Measurements from ENCODE around the gene METTL24. TPM values are rescaled to one million over a fixed set of nuclear protein-coding genes. Genes with fewer than 3 reads are reported as not detected.

Gene METTL24
- total RNA-seq, 1 experiment from 2014 or later, result 0.61 TPM

- H3K23me2 ChIP-seq (ENCODE audit: insufficient read length, low read depth, low read length, poor library complexity, severe bottlenecking), result no peaks in the 10 kb centered on the region
- H2AFZ ChIP-seq (ENCODE audit: low read length), result no peak overlapping the region
- no peaks in the 10 kb centered on the region; the same call in 1 of the 2 replicates for H3K4me1 ChIP-seq (ENCODE audit: insufficient read depth, low read length)
- Mint-ChIP-seq H3K36me3 (ENCODE audit: insufficient read depth in 1 of 3, low read depth in 3 of 3) (no peaks in the 10 kb centered on the region), H3K27me3 (ENCODE audit: low read depth) (peaks cover 8% of the 10 kb centered on the region), H3K4me3 (no peak overlapping the region), H3K27ac (no peak overlapping the region), H3K9me3 (no peaks in the 10 kb centered on the region), H3K4me1 (peaks cover 40 to 56% of the 10 kb centered on the region in 2 experiments)
- H3K18ac ChIP-seq (ENCODE audit: insufficient read length, low read depth, low read length), result no peak overlapping the region
- H4K91ac ChIP-seq (ENCODE audit: insufficient read length, low read depth, low read length), result no peak overlapping the region
- H2BK12ac ChIP-seq (ENCODE audit: insufficient read length, low read depth, low read length), result no peak overlapping the region
- no peak overlapping the region for H2AK5ac ChIP-seq (ENCODE audit: insufficient read length, low read length)
- H2BK15ac ChIP-seq (ENCODE audit: low read depth, low read length), result no peak overlapping the region
- no peak overlapping the region for H2BK120ac ChIP-seq (ENCODE audit: low read depth, low read length, poor library complexity, severe bottlenecking)
- no peak overlapping the region for H3K4me2 ChIP-seq (ENCODE audit: insufficient read depth, insufficient read length, low read length)
- no peak overlapping the region for H4K8ac ChIP-seq (replicated peaks; ENCODE audit: insufficient read length, low read depth, low read length)
- no peak overlapping the region for H3K14ac ChIP-seq (ENCODE audit: insufficient read depth, low read length)
- H2BK20ac ChIP-seq (ENCODE audit: low read depth, low read length, poor library complexity, severe bottlenecking), result no peak overlapping the region
- H3K23ac ChIP-seq (ENCODE audit: insufficient read length, low read depth, low read length), result no peak overlapping the region
- no peak for TF ChIP-seq CTCF (conservative IDR thresholded peaks at IDR 0.05)
- no peaks in the 10 kb centered on the region for H3K27me3 ChIP-seq (ENCODE audit: insufficient read depth, low read length)
- H3K56ac ChIP-seq (ENCODE audit: insufficient read length, low read depth, low read length), result no peak overlapping the region
- no peak overlapping the region for H3K9ac ChIP-seq (ENCODE audit: extremely low read depth, insufficient read length, low read length)
- no peaks in the 10 kb centered on the region for H4K20me1 ChIP-seq (ENCODE audit: control insufficient read depth, insufficient read depth, insufficient read length)
- no peak overlapping the region for H3K4ac ChIP-seq (ENCODE audit: low read depth, low read length)
- no peak for DNase-seq
- H2BK5ac ChIP-seq (ENCODE audit: insufficient read length, low read length), result no peak overlapping the region
- no peaks in the 10 kb centered on the region for H3K79me1 ChIP-seq (ENCODE audit: insufficient read depth, low read depth, low read length, poor library complexity, severe bottlenecking)
- H4K5ac ChIP-seq (ENCODE audit: insufficient read length, low read depth, low read length), result no peak overlapping the region
- H3K27ac ChIP-seq (ENCODE audit: insufficient read length, low read depth, low read length), result no peak overlapping the region
- H3K79me2 ChIP-seq (ENCODE audit: insufficient read depth, low read length), result no peaks in the 10 kb centered on the region
- no peak overlapping the region for H3T11ph ChIP-seq (ENCODE audit: low read length)
- H3K9me3 ChIP-seq (ENCODE audit: control insufficient read depth, low read depth, low read length), result no peaks in the 10 kb centered on the region
Observed at GRCh38 chr6:110325197-110325596, 33.0 kb downstream of the METTL24 start.

All from H9 (cell line).